RWPE2 (cell line): ENCODE measurements around the gene FAM222A.

Source experiments
- ATAC-seq: fragments of 200-7000 bp; cut with Tn5 transposase; 3 replicates; pipeline ENCODE4 v1.9.1; 2021; ENCODE audit warnings: low read depth
- DNase-seq: peaks from one replicate; pipeline ENCODE4 v3.0.0-alpha.2; 2020; ENCODE audit warnings: low spot score
- H3K27ac ChIP-seq: fragments of 450-650 bp; 2 replicates; pipeline ENCODE4 v1.5.1; 2017; ENCODE audit warnings: mild to moderate bottlenecking; ENCODE audit not compliant: poor library complexity, severe bottlenecking
- H3K27me3 ChIP-seq: fragments of 250-450 bp; sonication (Bioruptor Pico); 2 replicates; pipeline ENCODE4 v1.5.1; 2021; ENCODE audit warnings: mild to moderate bottlenecking, moderate library complexity; ENCODE audit not compliant: insufficient read depth, poor library complexity, severe bottlenecking
- H3K36me3 ChIP-seq: fragments of 250-450 bp; sonication (Bioruptor Pico); 2 replicates; pipeline ENCODE4 v1.5.1; 2020; ENCODE audit warnings: low read depth, mild to moderate bottlenecking, moderate library complexity
- H3K4me1 ChIP-seq: fragments of 250-450 bp; sonication (Bioruptor Pico); 2 replicates; pipeline ENCODE4 v1.5.1; 2021; ENCODE audit warnings: mild to moderate bottlenecking, moderate library complexity; ENCODE audit not compliant: insufficient read depth, poor library complexity, severe bottlenecking
- H3K4me3 ChIP-seq: fragments of 250-450 bp; sonication (Bioruptor Pico); 2 replicates; pipeline ENCODE4 v1.5.1; 2021; ENCODE audit warnings: mild to moderate bottlenecking, moderate library complexity; ENCODE audit not compliant: severe bottlenecking
- H3K9me3 ChIP-seq: fragments of 250-450 bp; sonication (Bioruptor Pico); 2 replicates; pipeline ENCODE4 v1.5.1; 2021; ENCODE audit warnings: mild to moderate bottlenecking, moderate library complexity; ENCODE audit not compliant: severe bottlenecking
- TF ChIP-seq, protein P1 (sequence below): fragments of 450-650 bp; IDR thresholded peaks from one replicate; pipeline ENCODE4 v1.5.1; 2017; ENCODE audit warnings: mild to moderate bottlenecking, moderate library complexity; ENCODE audit not compliant: poor library complexity, severe bottlenecking

Gene FAM222A

DNA sequence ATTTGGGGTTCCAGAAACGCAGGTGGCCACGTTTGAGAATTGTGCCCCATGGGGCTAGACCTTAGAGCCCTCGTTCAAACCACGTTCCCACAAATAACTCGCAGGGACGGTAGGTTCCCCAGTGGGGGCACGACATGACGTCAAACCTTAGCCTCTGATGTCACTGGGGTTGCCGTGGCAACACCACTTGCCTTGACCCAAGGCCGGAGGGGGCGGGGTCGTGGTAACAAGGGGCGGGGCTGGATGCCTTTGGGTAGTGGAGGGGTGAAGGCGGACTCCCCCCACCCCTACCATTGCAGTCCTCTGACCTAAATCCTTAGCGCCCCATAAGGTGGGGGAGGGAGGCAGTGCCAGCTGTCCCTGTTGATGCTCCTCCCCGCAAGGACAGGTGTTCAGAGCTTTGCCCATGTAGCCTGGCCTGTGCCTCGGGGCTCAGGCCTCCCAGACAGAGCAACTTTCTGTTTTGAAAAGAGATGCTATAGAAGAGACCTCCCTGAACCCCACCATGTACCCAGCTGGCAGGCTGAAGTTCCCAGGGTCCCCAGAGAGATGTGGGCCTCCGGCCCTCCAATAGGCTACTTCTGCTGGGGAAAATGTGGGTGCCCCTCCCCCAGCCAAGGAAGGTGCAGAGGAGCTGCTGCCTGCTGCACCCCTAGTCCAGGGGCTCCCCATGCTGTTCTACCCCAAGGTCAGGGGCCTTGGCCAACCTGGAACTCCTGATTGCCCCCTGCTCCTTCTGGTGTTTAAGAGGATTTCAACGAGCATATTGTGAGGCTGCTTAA is 1.9 kb downstream of the FAM222A start:
- H3K4me3 ChIP-seq = no peak overlapping the region
- ATAC-seq = no peak
- DNase-seq = no peak
- no peak overlapping the region for H3K27ac ChIP-seq
- no peaks in the 10 kb centered on the region for H3K9me3 ChIP-seq
- TF ChIP-seq, protein P1, sequence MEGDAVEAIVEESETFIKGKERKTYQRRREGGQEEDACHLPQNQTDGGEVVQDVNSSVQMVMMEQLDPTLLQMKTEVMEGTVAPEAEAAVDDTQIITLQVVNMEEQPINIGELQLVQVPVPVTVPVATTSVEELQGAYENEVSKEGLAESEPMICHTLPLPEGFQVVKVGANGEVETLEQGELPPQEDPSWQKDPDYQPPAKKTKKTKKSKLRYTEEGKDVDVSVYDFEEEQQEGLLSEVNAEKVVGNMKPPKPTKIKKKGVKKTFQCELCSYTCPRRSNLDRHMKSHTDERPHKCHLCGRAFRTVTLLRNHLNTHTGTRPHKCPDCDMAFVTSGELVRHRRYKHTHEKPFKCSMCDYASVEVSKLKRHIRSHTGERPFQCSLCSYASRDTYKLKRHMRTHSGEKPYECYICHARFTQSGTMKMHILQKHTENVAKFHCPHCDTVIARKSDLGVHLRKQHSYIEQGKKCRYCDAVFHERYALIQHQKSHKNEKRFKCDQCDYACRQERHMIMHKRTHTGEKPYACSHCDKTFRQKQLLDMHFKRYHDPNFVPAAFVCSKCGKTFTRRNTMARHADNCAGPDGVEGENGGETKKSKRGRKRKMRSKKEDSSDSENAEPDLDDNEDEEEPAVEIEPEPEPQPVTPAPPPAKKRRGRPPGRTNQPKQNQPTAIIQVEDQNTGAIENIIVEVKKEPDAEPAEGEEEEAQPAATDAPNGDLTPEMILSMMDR = no peak
- no peaks in the 10 kb centered on the region for H3K4me1 ChIP-seq
- no peaks in the 10 kb centered on the region for H3K36me3 ChIP-seq
- H3K27me3 ChIP-seq = peaks cover 24% of the 10 kb centered on the region

DNA sequence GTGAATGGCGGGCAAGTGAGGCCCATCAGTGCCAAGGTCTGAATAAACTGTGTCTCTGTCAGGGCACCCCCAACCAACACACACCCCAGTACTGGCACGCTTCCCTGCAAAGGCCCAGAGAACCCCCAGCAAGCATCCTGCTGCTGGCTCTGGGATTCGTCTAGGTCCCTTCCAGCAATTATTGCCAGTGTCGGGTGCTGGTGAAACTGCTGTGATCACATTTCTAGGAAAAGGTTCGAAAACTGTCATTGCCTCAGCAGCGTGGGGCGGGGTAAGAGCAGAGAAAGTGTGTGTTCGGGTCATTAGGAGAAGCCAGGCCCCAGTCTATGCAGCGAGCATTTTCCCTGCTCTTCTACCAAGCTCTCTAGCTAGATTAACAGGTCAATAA is 2.5 kb downstream of the FAM222A start:
- H3K27me3 ChIP-seq = peaks cover 24% of the 10 kb centered on the region
- no peaks in the 10 kb centered on the region for H3K4me1 ChIP-seq
- no peak for DNase-seq
- no peak overlapping the region for H3K27ac ChIP-seq
- no peak overlapping the region for H3K4me3 ChIP-seq
- TF ChIP-seq, protein P1 = no peak
- ATAC-seq = no peak
- H3K36me3 ChIP-seq = no peaks in the 10 kb centered on the region
- H3K9me3 ChIP-seq = no peaks in the 10 kb centered on the region

DNA sequence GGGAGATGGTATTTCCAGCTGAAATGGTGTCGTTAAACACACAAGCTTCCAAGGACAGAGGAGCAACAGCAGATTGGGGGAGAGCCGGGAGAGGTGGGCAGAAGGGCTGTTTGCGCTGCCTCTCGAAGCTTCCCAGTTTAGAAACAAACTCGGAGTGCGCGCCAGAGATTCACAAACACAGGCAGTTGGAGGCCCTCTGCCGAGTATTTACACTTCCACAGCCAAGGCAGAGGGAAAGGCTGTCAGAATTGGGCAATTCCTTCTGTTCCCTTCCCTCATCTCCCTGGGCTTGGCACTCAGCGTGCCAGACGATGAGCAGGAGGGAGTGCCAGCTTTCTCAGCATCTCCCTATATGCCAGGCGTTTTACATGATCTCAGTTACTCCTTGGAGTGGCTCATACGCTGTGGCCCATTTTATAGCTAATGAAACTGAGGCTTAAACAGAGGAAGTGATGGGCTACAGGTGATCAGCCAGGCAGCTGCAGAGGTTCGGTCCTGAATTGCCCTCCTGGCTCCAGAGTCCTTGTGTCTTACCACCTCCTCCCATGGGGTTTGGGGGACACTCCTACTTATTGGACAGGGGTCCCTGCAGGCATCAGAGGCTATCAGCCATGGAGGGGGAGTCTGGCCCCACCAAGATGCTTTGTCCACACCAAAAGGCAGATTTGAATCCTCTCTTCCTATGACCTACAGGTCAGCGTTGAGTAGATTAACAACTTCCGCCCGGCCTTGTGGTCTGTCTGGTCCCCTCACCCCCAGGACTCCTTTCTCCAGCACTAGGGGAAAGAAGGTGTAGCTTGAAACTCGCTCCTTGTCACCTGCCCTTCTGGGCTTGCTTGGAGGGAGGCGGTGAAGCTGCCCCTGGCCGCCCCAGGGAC is 3.1 kb downstream of the FAM222A start:
- H3K27me3 ChIP-seq = peaks cover 24% of the 10 kb centered on the region
- TF ChIP-seq, protein P1 = no peak
- H3K4me3 ChIP-seq = no peak overlapping the region
- no peak overlapping the region for H3K27ac ChIP-seq
- H3K9me3 ChIP-seq = no peaks in the 10 kb centered on the region
- no peaks in the 10 kb centered on the region for H3K4me1 ChIP-seq
- ATAC-seq (no peak), DNase-seq (no peak)
- H3K36me3 ChIP-seq = no peaks in the 10 kb centered on the region

DNA sequence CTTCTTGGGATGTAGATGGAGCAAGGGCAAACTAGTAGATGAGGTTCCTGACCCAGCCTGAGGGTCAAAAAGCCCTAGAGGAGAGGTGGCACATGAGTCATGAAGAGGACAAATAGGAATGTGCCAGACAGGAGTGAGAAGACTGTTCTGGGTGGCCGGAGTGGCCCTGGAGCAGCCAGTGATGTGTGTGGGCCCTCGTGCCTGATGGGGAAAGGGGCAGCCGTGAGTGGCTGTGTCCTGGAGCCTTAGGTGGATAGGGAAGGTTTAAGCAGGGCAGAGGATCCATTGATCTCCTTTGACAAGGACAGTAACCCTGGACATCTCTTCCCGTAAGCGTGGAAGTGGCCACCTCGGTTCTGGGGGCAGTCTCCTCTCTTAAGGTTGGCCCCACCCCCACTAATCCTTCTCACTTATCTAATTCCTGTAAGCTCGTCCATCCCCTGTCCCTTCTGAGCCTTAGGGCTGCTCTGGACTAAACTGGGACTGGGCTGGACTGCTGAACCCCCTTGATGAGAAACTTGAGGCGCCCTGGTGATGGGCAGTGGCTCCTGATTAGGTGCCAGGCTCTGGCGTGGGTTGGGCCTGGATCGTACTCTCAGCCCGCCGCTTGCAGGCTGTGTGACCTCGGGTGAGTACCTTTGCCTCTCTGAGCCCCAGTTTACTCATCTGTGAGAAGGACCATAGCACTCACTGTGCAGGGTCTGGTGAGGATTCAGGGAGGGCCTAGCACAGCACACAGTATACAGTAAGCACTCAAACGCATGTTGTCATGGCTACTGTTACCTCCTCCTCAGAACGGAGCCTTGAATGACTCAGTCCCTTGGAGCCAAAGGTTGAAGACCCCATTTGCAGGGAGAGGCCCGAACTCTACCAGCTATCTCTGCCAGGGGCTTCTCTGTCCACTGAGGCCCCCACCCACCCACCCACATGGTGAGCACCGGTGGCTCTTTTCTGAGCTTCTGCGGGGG is 4.0 kb downstream of the FAM222A start:
- no peak for DNase-seq
- H3K27me3 ChIP-seq = peaks cover 21% of the 10 kb centered on the region
- no peak overlapping the region for H3K4me3 ChIP-seq
- TF ChIP-seq, protein P1 = no peak
- H3K4me1 ChIP-seq = no peaks in the 10 kb centered on the region
- no peak for ATAC-seq
- no peak overlapping the region for H3K27ac ChIP-seq
- H3K9me3 ChIP-seq = no peaks in the 10 kb centered on the region
- H3K36me3 ChIP-seq = no peaks in the 10 kb centered on the region
